Activated CD4-positive, alpha-beta memory T cell treated with anti-CD3 and anti-CD28 coated beads for 36 hours (primary cell): Measurements from ENCODE around the gene LYPD3. TPM values are rescaled to one million over a fixed set of nuclear protein-coding genes. Genes with fewer than 3 reads are reported as not detected.
"Not testable (repeated sequence)": the region's sequence is repeated elsewhere in the genome, so short reads cannot be mapped to it uniquely, and the experiment has no call there.

Source experiments
- CTCF ChIA-PET: fragments of 350-600 bp; sonication (Branson Sonifier 250); formaldehyde crosslinking; loops from one replicate; lab custom pipeline; 2021; ENCODE audit warnings: antibody characterized with exemption, inconsistent platforms; lab: Charles Lee
- POLR2A ChIA-PET: fragments of 350-600 bp; sonication (Branson Sonifier 250); formaldehyde crosslinking; loops from one replicate; lab custom pipeline; 2021; ENCODE audit warnings: antibody characterized with exemption; lab: Charles Lee
- DNase-seq: peaks from one replicate; pipeline ENCODE4 v3.0.0-alpha.2; 2020
- H3K27ac Mint-ChIP-seq: one replicate; pipeline ENCODE4 v1.8.0; 2021; ENCODE audit warnings: mixed read lengths
- H3K27me3 Mint-ChIP-seq: one replicate; pipeline ENCODE4 v1.8.0; 2021; ENCODE audit warnings: mixed read lengths
- H3K36me3 Mint-ChIP-seq: one replicate; pipeline ENCODE4 v1.8.0; 2021; ENCODE audit warnings: mixed read lengths
- H3K4me1 Mint-ChIP-seq: one replicate; pipeline ENCODE4 v1.8.0; 2021; ENCODE audit warnings: low read depth, mixed read lengths
- H3K4me3 Mint-ChIP-seq: one replicate; pipeline ENCODE4 v1.8.0; 2021; ENCODE audit warnings: mild to moderate bottlenecking, mixed read lengths
- H3K9me3 Mint-ChIP-seq: one replicate; pipeline ENCODE4 v1.8.0; 2021; ENCODE audit warnings: mixed read lengths
- intact Hi-C: fragments of 100-400 bp; cut with micrococcal nuclease; formaldehyde crosslinking; loops from one replicate; pipeline ENCODE4 v1.15.1; 2023
- total RNA-seq, 2 experiments: library from RNA; stranded (reverse); gene quantifications; one replicate each; pipeline ENCODE4 v1.2.3, GENCODE V29; 2021

The LYPD3 gene
- total RNA-seq, 2 experiments from 2014 or later, result 2.3 TPM

- Mint-ChIP-seq H3K27me3 (no peaks in the 10 kb centered on the region), H3K4me1 (peaks cover 8% of the 10 kb centered on the region)
Observed at GRCh38 chr19:43444531-43445287, 20.7 kb downstream of the LYPD3 start.

GRCh38 chr19:43444091-43444490 lies 21.3 kb downstream of the LYPD3 start:
- H3K4me3 Mint-ChIP-seq, H3K36me3 Mint-ChIP-seq, intact Hi-C loops, DNase-seq, H3K27me3 Mint-ChIP-seq, POLR2A ChIA-PET, H3K27ac Mint-ChIP-seq, H3K9me3 Mint-ChIP-seq: not testable (repeated sequence)
- H3K4me1 Mint-ChIP-seq, result peaks cover 13% of the 10 kb centered on the region
- CTCF ChIA-PET, result interaction anchor here (6.5 kb wide), 1 partner anchor 77 kb away, joined by 320 read pairs; no protein-coding TSS in a partner anchor

More at GRCh38 chr19:43444531-43445287, 20.7 kb downstream of the LYPD3 start:
- intact Hi-C loops, result no loop called here
- POLR2A ChIA-PET, result no interaction called here
- DNase-seq, result no peak
- H3K36me3 Mint-ChIP-seq, result no peaks in the 10 kb centered on the region
- H3K4me3 Mint-ChIP-seq, result no peak overlapping the region
- CTCF ChIA-PET, result interaction anchor here (1.3 to 6.5 kb wide), 3 partner anchors 10 to 111 kb away, joined by 3 to 320 read pairs (median 53); no protein-coding TSS in a partner anchor
- no peak overlapping the region for H3K27ac Mint-ChIP-seq
- H3K9me3 Mint-ChIP-seq, result no peaks in the 10 kb centered on the region

- no peaks in the 10 kb centered on the region for H3K36me3 Mint-ChIP-seq
- peaks cover 30% of the 10 kb centered on the region for H3K4me1 Mint-ChIP-seq
- no peaks in the 10 kb centered on the region for H3K9me3 Mint-ChIP-seq
- CTCF ChIA-PET, result interaction anchor here (0.7 to 2.2 kb wide), 3 partner anchors 9 to 135 kb away, joined by 3 to 7 read pairs (median 4); no protein-coding TSS in a partner anchor
- POLR2A ChIA-PET, result no interaction called here
- DNase-seq, result no peak
- H3K4me3 Mint-ChIP-seq, result no peak overlapping the region
- H3K27ac Mint-ChIP-seq, result no peak overlapping the region
- no peaks in the 10 kb centered on the region for H3K27me3 Mint-ChIP-seq
- intact Hi-C loops, result no loop called here
Observed at GRCh38 chr19:43441716-43442115, 23.7 kb downstream of the LYPD3 start.

GRCh38 chr19:43439709-43440063 lies 25.7 kb downstream of the LYPD3 start:
- H3K27ac Mint-ChIP-seq, result peak overlapping the region; percentile 28
- intact Hi-C loops, result loop anchor here (2.0 to 10.0 kb wide), 2 partner anchors 79 to 375 kb away; no protein-coding TSS in a partner anchor
- no peaks in the 10 kb centered on the region for H3K9me3 Mint-ChIP-seq
- DNase-seq, result no peak
- ChIA-PET CTCF (interaction anchor here (1.2 to 8.2 kb wide), 6 partner anchors 8 to 187 kb away, joined by 3 to 68 read pairs (median 8); no protein-coding TSS in a partner anchor), POLR2A (interaction anchor here (0.5 to 1.3 kb wide), 6 partner anchors 12 to 182 kb away, joined by 3 to 7 read pairs (median 5); no protein-coding TSS in a partner anchor)
- H3K27me3 Mint-ChIP-seq, result no peaks in the 10 kb centered on the region
- H3K4me3 Mint-ChIP-seq, result no peak overlapping the region
- peaks cover 34% of the 10 kb centered on the region for H3K4me1 Mint-ChIP-seq
- no peaks in the 10 kb centered on the region for H3K36me3 Mint-ChIP-seq

GRCh38 chr19:43439032-43439708 lies 26.2 kb downstream of the LYPD3 start:
- no peaks in the 10 kb centered on the region for H3K36me3 Mint-ChIP-seq
- H3K4me1 Mint-ChIP-seq, result peaks cover 34% of the 10 kb centered on the region
- ChIA-PET POLR2A (interaction anchor here (0.5 to 1.3 kb wide), 7 partner anchors 11 to 182 kb away, joined by 3 to 7 read pairs (median 3); no protein-coding TSS in a partner anchor), CTCF (interaction anchor here (0.8 to 8.2 kb wide), 11 partner anchors 9 to 372 kb away, joined by 3 to 68 read pairs (median 3); partner anchors contain the start of gene PHLDB3)
- intact Hi-C loops, result loop anchor here (2.0 to 10.0 kb wide), 2 partner anchors 80 to 376 kb away; no protein-coding TSS in a partner anchor
- H3K9me3 Mint-ChIP-seq, result no peaks in the 10 kb centered on the region
- H3K4me3 Mint-ChIP-seq, result no peak overlapping the region
- DNase-seq, result peak; percentile 35
- H3K27ac Mint-ChIP-seq, result peak overlapping the region; percentile 71
- H3K27me3 Mint-ChIP-seq, result no peaks in the 10 kb centered on the region

GRCh38 chr19:43438291-43439031 lies 26.9 kb downstream of the LYPD3 start:
- Mint-ChIP-seq H3K27me3 (no peaks in the 10 kb centered on the region), H3K9me3 (no peaks in the 10 kb centered on the region), H3K4me1 (peaks cover 34% of the 10 kb centered on the region), H3K36me3 (no peaks in the 10 kb centered on the region), H3K27ac (peak overlapping the region; percentile 71), H3K4me3 (no peak overlapping the region)
- intact Hi-C loops, result loop anchor here (2.0 to 10.0 kb wide), 2 partner anchors 80 to 376 kb away; no protein-coding TSS in a partner anchor
- DNase-seq, result peak; percentile 51
- POLR2A ChIA-PET, result interaction anchor here (0.5 to 1.3 kb wide), 4 partner anchors 12 to 182 kb away, joined by 3 to 5 read pairs (median 3); no protein-coding TSS in a partner anchor
- CTCF ChIA-PET, result interaction anchor here (0.8 to 8.2 kb wide), 10 partner anchors 9 to 373 kb away, joined by 3 to 68 read pairs (median 4); partner anchors contain the start of gene PHLDB3

- H3K4me1 Mint-ChIP-seq, result peaks cover 41% of the 10 kb centered on the region
- H3K9me3 Mint-ChIP-seq, result no peaks in the 10 kb centered on the region
- DNase-seq, result no peak
- intact Hi-C loops, result loop anchor here (2.0 to 10.0 kb wide), 2 partner anchors 81 to 377 kb away; no protein-coding TSS in a partner anchor
- CTCF ChIA-PET, result interaction anchor here (2.7 to 8.2 kb wide), 4 partner anchors 10 to 157 kb away, joined by 7 to 68 read pairs (median 16); no protein-coding TSS in a partner anchor
- H3K4me3 Mint-ChIP-seq, result no peak overlapping the region
- no peaks in the 10 kb centered on the region for H3K27me3 Mint-ChIP-seq
- POLR2A ChIA-PET, result no interaction called here
- H3K36me3 Mint-ChIP-seq, result no peaks in the 10 kb centered on the region
- peak overlapping the region; percentile 9 for H3K27ac Mint-ChIP-seq
Observed at GRCh38 chr19:43437712-43438111, 27.7 kb downstream of the LYPD3 start.

- POLR2A ChIA-PET, result not testable (repeated sequence)
Observed at GRCh38 chr19:43437284-43437683, 28.1 kb downstream of the LYPD3 start.

GRCh38 chr19:43435775-43436174 lies 29.6 kb downstream of the LYPD3 start:
- ChIA-PET POLR2A (no interaction called here), CTCF (interaction anchor here (5.6 to 8.2 kb wide), 2 partner anchors 11 to 84 kb away, joined by 53 to 68 read pairs; no protein-coding TSS in a partner anchor)
- Mint-ChIP-seq H3K9me3 (no peaks in the 10 kb centered on the region), H3K27me3 (no peaks in the 10 kb centered on the region), H3K4me1 (peaks cover 44% of the 10 kb centered on the region), H3K27ac (no peak overlapping the region), H3K4me3 (no peak overlapping the region), H3K36me3 (no peaks in the 10 kb centered on the region)
- intact Hi-C loops, result loop anchor here (10.0 kb wide), 1 partner anchor 379 kb away; no protein-coding TSS in a partner anchor
- DNase-seq, result no peak

More at GRCh38 chr19:43437284-43437683, 28.1 kb downstream of the LYPD3 start:
- peak overlapping the region; percentile 18 for H3K27ac Mint-ChIP-seq
- CTCF ChIA-PET, result interaction anchor here (2.9 to 8.2 kb wide), 3 partner anchors 10 to 157 kb away, joined by 10 to 68 read pairs (median 53); no protein-coding TSS in a partner anchor
- peaks cover 42% of the 10 kb centered on the region for H3K4me1 Mint-ChIP-seq
- not testable (repeated sequence) for H3K4me3 Mint-ChIP-seq, DNase-seq, H3K9me3 Mint-ChIP-seq, H3K27me3 Mint-ChIP-seq, H3K36me3 Mint-ChIP-seq
- intact Hi-C loops, result loop anchor here (10.0 kb wide), 1 partner anchor 378 kb away; no protein-coding TSS in a partner anchor

- no peaks in the 10 kb centered on the region for H3K27me3 Mint-ChIP-seq
Observed at GRCh38 chr19:43433689-43434088, 31.7 kb downstream of the LYPD3 start.

GRCh38 chr19:43433358-43433673 lies 32.1 kb downstream of the LYPD3 start:
- DNase-seq, result no peak
- intact Hi-C loops, result loop anchor here (10.0 kb wide), 1 partner anchor 381 kb away; no protein-coding TSS in a partner anchor
- no peak overlapping the region for H3K4me3 Mint-ChIP-seq
- no peaks in the 10 kb centered on the region for H3K27me3 Mint-ChIP-seq
- peaks cover 37% of the 10 kb centered on the region for H3K4me1 Mint-ChIP-seq
- no peak overlapping the region for H3K27ac Mint-ChIP-seq
- no peaks in the 10 kb centered on the region for H3K9me3 Mint-ChIP-seq
- ChIA-PET CTCF (interaction anchor here (1.1 to 8.2 kb wide), 7 partner anchors 8 to 235 kb away, joined by 3 to 68 read pairs (median 7); partner anchors contain the start of gene PHLDB3), POLR2A (no interaction called here)
- no peaks in the 10 kb centered on the region for H3K36me3 Mint-ChIP-seq

More at GRCh38 chr19:43433689-43434088, 31.7 kb downstream of the LYPD3 start:
- Mint-ChIP-seq H3K36me3 (no peaks in the 10 kb centered on the region), H3K4me3 (no peak overlapping the region), H3K4me1 (peaks cover 41% of the 10 kb centered on the region), H3K9me3 (no peaks in the 10 kb centered on the region), H3K27ac (no peak overlapping the region)
- ChIA-PET POLR2A (no interaction called here), CTCF (interaction anchor here (1.1 to 8.2 kb wide), 4 partner anchors 8 to 121 kb away, joined by 3 to 68 read pairs (median 30); no protein-coding TSS in a partner anchor)
- intact Hi-C loops, result loop anchor here (10.0 kb wide), 1 partner anchor 381 kb away; no protein-coding TSS in a partner anchor
- no peak for DNase-seq
